A549 (cell line): ENCODE data around the gene CYP2R1.

Experiments
- CHD2 ChIP-seq: fragments of 150-350 bp; IDR thresholded peaks from 2 replicates; pipeline ENCODE4 v1.6.1; 2014; ENCODE audit warnings: low read length; ENCODE audit not compliant: partially characterized antibody
- MYC ChIP-seq: IDR thresholded peaks from 2 replicates; pipeline ENCODE4 v1.6.1; 2012; ENCODE audit warnings: mild to moderate bottlenecking, inconsistent platforms, low read length, improper control_type of control experiment, borderline replicate concordance
- POLR2A ChIP-seq: IDR thresholded peaks from 2 replicates; pipeline ENCODE4 v1.6.1; 2012; ENCODE audit warnings: mild to moderate bottlenecking, low read length
- TF ChIP-seq, protein P1 (sequence below): fragments of >200 bp; sonication (Bioruptor Twin); formaldehyde crosslinking; IDR thresholded peaks from 2 replicates; pipeline ENCODE4 v1.6.1; 2016

- no peak for TF ChIP-seq MYC
- TF ChIP-seq POLR2A: no peak
- TF ChIP-seq, protein P1, sequence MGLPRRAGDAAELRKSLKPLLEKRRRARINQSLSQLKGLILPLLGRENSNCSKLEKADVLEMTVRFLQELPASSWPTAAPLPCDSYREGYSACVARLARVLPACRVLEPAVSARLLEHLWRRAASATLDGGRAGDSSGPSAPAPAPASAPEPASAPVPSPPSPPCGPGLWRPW: no peak
- no peak for TF ChIP-seq CHD2
Measured at GRCh38 chr11:14872032-14872431, 20.0 kb downstream of the CYP2R1 start.
